Keratinocyte (primary cell): ENCODE data around the gene ZNRF1. TPM values are rescaled to one million over a fixed set of nuclear protein-coding genes. Genes with fewer than 3 reads are reported as not detected.

Source experiments
- DNase-seq: peaks from one replicate; pipeline ENCODE4 v3.0.0-alpha.2; 2011; ENCODE audit warnings: low read depth, missing footprints, low spot score
- FAIRE-seq: peaks from 2 replicates; lab custom pipeline; 2011; peaks lifted over from hg19 to GRCh38; lab: Jason Lieb, UNC
- H2AFZ ChIP-seq: 2 replicates; pipeline ENCODE4 v1.6.0; 2012; ENCODE audit warnings: low read length, control low read depth, inconsistent platforms; ENCODE audit not compliant: control insufficient read depth
- H3K27ac ChIP-seq: 2 replicates; pipeline ENCODE4 v1.5.1; 2011; ENCODE audit warnings: low read length; ENCODE audit not compliant: control insufficient read depth, insufficient read depth
- H3K27me3 ChIP-seq: 3 replicates; pipeline ENCODE4 v1.6.0; 2011; ENCODE audit warnings: low read length; ENCODE audit not compliant: control insufficient read depth, insufficient read depth; ENCODE audit errors: extremely low read depth
- H3K36me3 ChIP-seq, 2 experiments: 2 replicates in 1 of 2; 3 replicates in 1 of 2; pipeline ENCODE4 v1.5.1; 2011; ENCODE audit warnings: low read length in 2 of 2, mild to moderate bottlenecking in 1 of 2; ENCODE audit not compliant: control insufficient read depth in 2 of 2, insufficient read depth in 2 of 2; ENCODE audit errors: extremely low read depth in 1 of 2
- H3K4me1 ChIP-seq: 3 replicates; pipeline ENCODE4 v1.5.1; 2011; ENCODE audit warnings: low read length; ENCODE audit not compliant: control insufficient read depth, insufficient read depth; ENCODE audit errors: extremely low read depth
- H3K4me2 ChIP-seq: 3 replicates; pipeline ENCODE4 v1.6.0; 2011; ENCODE audit warnings: low read depth, low read length; ENCODE audit not compliant: control insufficient read depth, insufficient read depth; ENCODE audit errors: extremely low read depth
- H3K4me3 ChIP-seq, 3 experiments: fragments of 200-600 bp in 1 of 3; sonication (generic) in 1 of 3; 2 replicates in 2 of 3; 3 replicates in 1 of 3; pipeline ENCODE4 v1.5.1; 2011 to 2016; ENCODE audit warnings: low read length in 3 of 3, mild to moderate bottlenecking in 3 of 3, control low read depth in 2 of 3, inconsistent platforms in 1 of 3, low read depth in 1 of 3, mixed read lengths in 1 of 3, mixed run types in 1 of 3, moderate library complexity in 1 of 3; ENCODE audit not compliant: control insufficient read depth in 2 of 3, insufficient read depth in 2 of 3; ENCODE audit errors: extremely low read depth in 1 of 3
- H3K79me2 ChIP-seq: 2 replicates; pipeline ENCODE4 v1.6.0; 2012; ENCODE audit warnings: low read length; ENCODE audit not compliant: control insufficient read depth, insufficient read depth
- H3K9ac ChIP-seq: 3 replicates; pipeline ENCODE4 v1.6.0; 2011; ENCODE audit warnings: low read length; ENCODE audit not compliant: control insufficient read depth, insufficient read depth; ENCODE audit errors: extremely low read depth
- H3K9me1 ChIP-seq: 3 replicates; pipeline ENCODE4 v1.6.0; 2011; ENCODE audit warnings: low read length; ENCODE audit not compliant: control insufficient read depth, insufficient read depth; ENCODE audit errors: extremely low read depth
- H3K9me3 ChIP-seq: 2 replicates; pipeline ENCODE4 v1.5.1; 2012; ENCODE audit warnings: low read depth, low read length; ENCODE audit not compliant: control insufficient read depth
- H4K20me1 ChIP-seq: 3 replicates; pipeline ENCODE4 v1.6.0; 2011; ENCODE audit warnings: low read length; ENCODE audit not compliant: control insufficient read depth, insufficient read depth; ENCODE audit errors: extremely low read depth
- EZH2 ChIP-seq: IDR thresholded peaks from one replicate; pipeline ENCODE4 v1.6.1; 2012; ENCODE audit warnings: inconsistent platforms, mild to moderate bottlenecking, low read length, moderate library complexity
- dilution Hi-C: fragments of 300-500 bp; cut with MboI; formaldehyde crosslinking; loops from one replicate; pipeline ENCODE4 v1.7.0; 2020; ENCODE audit warnings: low sequenced_read_pairs; ENCODE audit not compliant: extremely low pct_ligation_motif_present
- polyA plus RNA-seq, 5 experiments: library from polyadenylated mRNA; depleted of rRNA in 3 of 5; stranded (reverse) in 3 of 5; stranded (forward) in 1 of 5; unstranded in 1 of 5; fragments of >200 nt; gene quantifications; 1 replicate in 1 of 5; 2 replicates in 3 of 5; 3 replicates in 1 of 5; pipeline versions ENCODE4 v1.2.1 to v1.2.3, GENCODE V29; 2011 to 2012; ENCODE audit warnings: missing spikeins in 2 of 5, low read depth in 1 of 5, low replicate concordance in 1 of 5
- TF ChIP-seq, protein P1 (sequence below), 3 experiments: IDR thresholded peaks in 1 of 3; conservative IDR thresholded peaks in 1 of 3; optimal IDR thresholded peaks in 1 of 3; 2 replicates in 2 of 3; 3 replicates in 1 of 3; pipeline versions ENCODE3 to v1.5.1; 2011; ENCODE audit warnings: low read length in 3 of 3, mild to moderate bottlenecking in 3 of 3, moderate library complexity in 2 of 3, control low read depth in 1 of 3, inconsistent platforms in 1 of 3; ENCODE audit not compliant: insufficient read depth in 2 of 3; ENCODE audit errors: extremely low read depth in 1 of 3

ZNRF1 gene
- polyA plus RNA-seq, 1 donor (not counting 4 experiments of a cell fraction or from before 2014, with no cell fraction given): 19.1 TPM

DNA sequence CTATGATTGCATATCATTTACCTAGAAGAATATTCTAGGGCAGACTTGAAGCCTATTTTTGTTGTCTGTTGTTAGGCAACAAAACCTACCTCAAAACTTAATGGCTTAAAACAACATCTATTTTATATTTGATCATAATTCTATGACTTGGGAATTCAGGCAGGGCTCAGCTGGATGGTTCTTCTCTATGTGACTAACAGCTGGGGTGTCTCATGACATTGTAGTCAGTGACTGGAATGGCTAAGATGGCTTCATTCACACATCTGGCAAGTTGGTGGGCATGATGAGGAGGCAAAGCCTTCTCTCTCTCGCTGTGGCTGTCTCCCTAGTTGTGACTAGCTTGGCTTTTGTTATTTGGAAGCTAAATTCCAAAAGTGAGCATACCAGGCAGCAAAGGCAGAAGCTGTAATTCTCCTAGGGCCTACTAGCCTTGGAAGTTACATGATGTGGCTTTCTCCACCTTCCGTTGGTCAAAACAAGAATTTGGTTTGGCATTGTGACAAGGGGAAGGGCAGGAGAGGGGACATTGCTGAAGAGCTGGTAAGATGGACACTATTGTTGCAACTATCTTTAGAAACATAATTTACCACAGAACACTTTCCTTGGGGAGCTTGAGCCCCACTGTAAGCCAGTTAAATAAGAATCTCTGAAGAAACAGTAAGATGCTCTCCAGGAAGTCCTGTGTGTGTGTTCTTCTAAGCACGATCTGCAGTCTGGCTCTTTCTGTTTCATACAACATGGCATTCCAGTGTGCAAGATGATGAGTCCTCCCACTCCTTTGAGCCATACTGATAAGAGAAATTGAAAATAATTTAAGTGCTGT lies 39.4 kb downstream of the ZNRF1 start:
- H4K20me1 ChIP-seq: no peaks in the 10 kb centered on the region

DNA sequence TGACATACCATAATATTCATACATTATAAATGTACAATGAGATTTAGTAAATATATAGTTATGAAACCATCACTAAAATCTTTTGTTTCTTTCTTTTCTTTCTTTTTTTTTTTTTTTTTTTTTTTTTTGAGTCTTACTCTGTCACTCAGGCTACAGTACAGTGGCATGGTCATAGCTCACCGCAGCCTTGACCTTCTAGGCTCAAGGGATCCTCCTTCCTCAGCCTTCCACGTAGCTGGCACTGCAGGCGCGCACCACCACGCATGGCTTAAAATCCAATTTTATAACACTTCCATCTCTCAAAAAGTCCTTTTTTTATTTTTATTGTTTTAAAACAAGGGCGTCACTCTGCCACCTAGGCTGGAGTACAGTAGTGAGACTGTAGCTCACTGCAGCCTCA lies 41.1 kb downstream of the ZNRF1 start:
- no peak for FAIRE-seq
- H3K27ac ChIP-seq: no peak overlapping the region
- H3K9me1 ChIP-seq: no peaks in the 10 kb centered on the region
- H3K27me3 ChIP-seq: no peaks in the 10 kb centered on the region
- H3K36me3 ChIP-seq: no peaks in the 10 kb centered on the region
- H3K9me3 ChIP-seq: peaks cover 4% of the 10 kb centered on the region
- H3K79me2 ChIP-seq: peaks cover 43% of the 10 kb centered on the region
- H3K4me2 ChIP-seq: no peak overlapping the region
- no peak overlapping the region for H3K9ac ChIP-seq
- no peak overlapping the region for H3K4me3 ChIP-seq
- dilution Hi-C loops: no loop called here
- no peak for DNase-seq
- H3K4me1 ChIP-seq: peaks cover 4% of the 10 kb centered on the region
- no peak for TF ChIP-seq EZH2
- TF ChIP-seq, protein P1, sequence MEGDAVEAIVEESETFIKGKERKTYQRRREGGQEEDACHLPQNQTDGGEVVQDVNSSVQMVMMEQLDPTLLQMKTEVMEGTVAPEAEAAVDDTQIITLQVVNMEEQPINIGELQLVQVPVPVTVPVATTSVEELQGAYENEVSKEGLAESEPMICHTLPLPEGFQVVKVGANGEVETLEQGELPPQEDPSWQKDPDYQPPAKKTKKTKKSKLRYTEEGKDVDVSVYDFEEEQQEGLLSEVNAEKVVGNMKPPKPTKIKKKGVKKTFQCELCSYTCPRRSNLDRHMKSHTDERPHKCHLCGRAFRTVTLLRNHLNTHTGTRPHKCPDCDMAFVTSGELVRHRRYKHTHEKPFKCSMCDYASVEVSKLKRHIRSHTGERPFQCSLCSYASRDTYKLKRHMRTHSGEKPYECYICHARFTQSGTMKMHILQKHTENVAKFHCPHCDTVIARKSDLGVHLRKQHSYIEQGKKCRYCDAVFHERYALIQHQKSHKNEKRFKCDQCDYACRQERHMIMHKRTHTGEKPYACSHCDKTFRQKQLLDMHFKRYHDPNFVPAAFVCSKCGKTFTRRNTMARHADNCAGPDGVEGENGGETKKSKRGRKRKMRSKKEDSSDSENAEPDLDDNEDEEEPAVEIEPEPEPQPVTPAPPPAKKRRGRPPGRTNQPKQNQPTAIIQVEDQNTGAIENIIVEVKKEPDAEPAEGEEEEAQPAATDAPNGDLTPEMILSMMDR (optimal IDR thresholded peaks at IDR 0.05 in 1 of 3, IDR thresholded peaks at IDR 0.05 in 1 of 3, conservative IDR thresholded peaks at IDR 0.05 in 1 of 3; ENCODE audit: extremely low read depth in 1 of 3, insufficient read depth in 2 of 3, low read length in 3 of 3): no peak
- no peak overlapping the region for H2AFZ ChIP-seq
- no peaks in the 10 kb centered on the region for H4K20me1 ChIP-seq

More for the DNA sequence above, 39.4 kb downstream of the ZNRF1 start:
- Histone ChIP-seq H3K4me1 (peaks cover 2% of the 10 kb centered on the region), H3K4me3 (no peak overlapping the region), H3K9ac (no peak overlapping the region), H3K4me2 (no peak overlapping the region), H3K9me1 (no peaks in the 10 kb centered on the region), H2AFZ (no peak overlapping the region), H3K27ac (no peak overlapping the region), H3K27me3 (no peaks in the 10 kb centered on the region), H3K79me2 (peaks cover 36% of the 10 kb centered on the region), H3K9me3 (peaks cover 4% of the 10 kb centered on the region), H3K36me3 (no peaks in the 10 kb centered on the region)
- dilution Hi-C loops: no loop called here
- no peak for FAIRE-seq
- DNase-seq: no peak
- TF ChIP-seq, protein P1 (optimal IDR thresholded peaks at IDR 0.05 in 1 of 3, IDR thresholded peaks at IDR 0.05 in 1 of 3, conservative IDR thresholded peaks at IDR 0.05 in 1 of 3; ENCODE audit: extremely low read depth in 1 of 3, insufficient read depth in 2 of 3, low read length in 3 of 3): no peak
- TF ChIP-seq EZH2: no peak
